K562 (cell line): ENCODE data around the gene RARG.

Experiments
- POLR2A ChIP-seq: fragments of 450-650 bp; conservative IDR thresholded peaks from 2 replicates; pipeline ENCODE4 v1.6.1; 2016
- SAP30 ChIP-seq: fragments of 200-600 bp; sonication (generic); IDR thresholded peaks from 2 replicates; pipeline ENCODE4 v1.6.1; 2012; ENCODE audit warnings: borderline replicate concordance, low read depth, mild to moderate bottlenecking, moderate library complexity, low read length, control low read depth, inconsistent platforms; ENCODE audit not compliant: insufficient read depth, poor library complexity, severe bottlenecking

GRCh38 chr12:53210843-53211242 lies 21.2 kb downstream of the RARG start:
- TF ChIP-seq POLR2A: no peak
- TF ChIP-seq SAP30: no peak
